HS-27A (cell line): ENCODE measurements around the gene HECW1.

Source experiments
- DNase-seq: peaks from one replicate; pipeline ENCODE4 v3.0.0-alpha.2; 2012; ENCODE audit warnings: low read depth, missing footprints

The HECW1 gene

DNA sequence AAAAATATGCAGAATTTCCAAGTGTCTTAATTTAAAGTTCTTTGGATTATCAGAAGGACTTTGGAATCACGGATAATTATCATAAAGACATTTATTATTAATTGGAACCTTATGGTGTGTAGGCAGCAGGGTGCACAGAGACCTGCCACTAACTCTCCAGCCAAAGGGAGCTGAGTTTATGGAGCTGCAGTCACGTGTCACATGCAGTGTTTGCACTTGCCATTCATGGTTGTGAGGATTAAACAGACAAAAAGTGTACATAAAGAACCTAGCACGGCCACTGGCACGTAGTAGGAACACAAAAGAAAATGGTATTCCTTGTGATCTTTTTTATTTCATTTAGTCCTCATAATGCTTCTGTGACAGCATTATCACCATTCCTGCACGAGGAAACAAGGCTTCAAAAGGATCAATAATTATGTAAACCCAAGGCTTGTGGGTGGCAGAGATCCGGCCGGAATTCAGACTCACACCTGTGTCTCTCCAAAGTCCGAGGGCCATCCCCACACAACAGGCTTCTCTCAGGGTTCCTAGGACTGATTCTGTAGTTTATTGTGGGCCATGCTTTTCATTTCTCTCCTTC is 326.5 kb downstream of the HECW1 start:
- no peak for DNase-seq

DNA sequence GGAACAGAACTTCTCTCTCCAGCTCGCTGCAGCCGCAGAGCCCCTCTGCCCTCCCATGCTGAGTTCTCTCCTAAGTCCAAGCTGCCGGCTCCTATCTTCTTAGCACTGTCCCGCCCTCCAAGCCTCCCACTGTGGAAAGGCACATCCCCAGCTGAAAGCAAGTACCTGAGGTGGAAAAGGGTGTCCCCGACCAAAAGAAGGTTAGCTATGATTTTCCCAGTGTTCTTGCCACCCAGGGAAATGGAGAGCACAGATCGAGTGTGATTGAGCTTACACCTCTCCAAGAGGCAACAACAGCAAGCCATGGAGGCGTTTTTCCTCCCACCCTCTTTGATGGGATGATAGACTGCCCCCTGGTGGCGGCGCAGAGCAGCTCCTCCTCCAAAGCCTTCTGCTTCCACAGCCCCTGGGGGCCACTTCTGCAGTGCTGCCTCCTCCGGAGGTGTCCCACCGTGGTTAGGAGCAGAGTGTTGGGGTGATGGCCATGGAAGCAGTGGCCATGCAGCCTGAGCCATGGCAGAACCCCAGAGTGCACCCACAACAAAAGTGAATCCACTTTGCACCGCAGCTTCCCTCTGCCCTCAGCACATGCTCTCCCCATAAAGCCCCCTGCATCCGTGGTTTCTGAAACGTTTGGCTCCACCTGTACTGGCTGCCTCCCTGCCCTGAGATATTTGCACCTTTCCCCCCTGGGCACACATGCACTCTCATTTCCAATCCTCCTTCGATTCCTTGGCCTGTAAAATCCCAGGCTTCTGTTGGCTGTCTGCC is 327.4 kb downstream of the HECW1 start:
- DNase-seq = no peak

- DNase-seq = no peak
Measured at GRCh38 chr7:43441231-43442130, 329.0 kb downstream of the HECW1 start.

GRCh38 chr7:43443381-43443780 is 330.9 kb downstream of the HECW1 start:
- no peak for DNase-seq

GRCh38 chr7:43444711-43445578 is 332.5 kb downstream of the HECW1 start:
- DNase-seq = no peak

- no peak for DNase-seq
Measured at GRCh38 chr7:43449577-43449976, 337.1 kb downstream of the HECW1 start.

- no peak for DNase-seq
Measured at GRCh38 chr7:43450894-43451293, 338.4 kb downstream of the HECW1 start.

- no peak for DNase-seq
Measured at GRCh38 chr7:43454936-43455518, 342.6 kb downstream of the HECW1 start.

DNA sequence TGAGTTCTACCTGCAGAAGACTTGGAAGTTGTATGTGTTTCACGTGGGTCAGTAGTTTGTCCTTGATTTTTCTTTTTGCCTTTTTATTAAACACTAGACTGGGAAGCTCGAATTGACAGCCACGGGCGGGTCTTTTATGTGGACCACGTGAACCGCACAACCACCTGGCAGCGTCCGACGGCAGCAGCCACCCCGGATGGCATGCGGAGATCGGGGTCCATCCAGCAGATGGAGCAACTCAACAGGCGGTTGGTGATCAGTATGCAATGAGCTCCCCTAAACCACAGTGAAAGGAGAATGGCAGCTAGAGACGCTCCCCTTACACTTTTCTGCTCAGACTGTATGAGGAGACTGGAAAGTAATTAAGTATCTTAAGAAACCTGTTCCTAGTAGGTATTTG is 343.8 kb downstream of the HECW1 start:
- DNase-seq = no peak

DNA sequence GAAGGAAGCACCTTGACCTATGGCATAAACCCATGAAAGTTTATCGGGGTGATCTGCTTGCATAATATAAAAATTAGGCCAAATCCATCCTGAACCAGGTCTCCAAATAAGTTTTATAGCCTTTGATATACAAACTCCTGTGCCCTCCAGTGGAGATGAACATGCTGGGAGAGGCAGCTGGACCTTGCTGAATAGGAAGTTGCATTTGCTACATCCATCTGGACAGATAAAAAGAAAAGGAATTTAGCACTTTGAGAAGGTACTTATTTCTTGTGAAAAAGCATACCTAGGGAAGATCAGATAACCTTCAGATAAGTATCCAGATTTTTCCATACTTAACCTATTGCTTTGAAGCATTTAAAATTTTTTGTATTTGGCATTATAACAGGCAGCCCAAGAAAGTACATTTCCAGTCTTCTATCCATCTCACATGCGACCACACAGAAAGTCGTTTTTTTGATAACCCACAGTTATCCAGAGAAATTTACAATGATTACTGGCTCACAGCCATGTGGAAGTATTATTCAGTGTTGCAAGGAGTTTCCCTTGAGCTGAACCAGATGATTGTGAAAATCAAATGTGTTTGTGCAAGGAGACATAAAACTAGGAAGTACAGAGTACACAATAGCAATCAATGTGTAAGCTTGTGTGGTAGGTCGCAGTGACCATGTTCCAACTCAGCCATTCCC is 346.0 kb downstream of the HECW1 start:
- DNase-seq = no peak

DNA sequence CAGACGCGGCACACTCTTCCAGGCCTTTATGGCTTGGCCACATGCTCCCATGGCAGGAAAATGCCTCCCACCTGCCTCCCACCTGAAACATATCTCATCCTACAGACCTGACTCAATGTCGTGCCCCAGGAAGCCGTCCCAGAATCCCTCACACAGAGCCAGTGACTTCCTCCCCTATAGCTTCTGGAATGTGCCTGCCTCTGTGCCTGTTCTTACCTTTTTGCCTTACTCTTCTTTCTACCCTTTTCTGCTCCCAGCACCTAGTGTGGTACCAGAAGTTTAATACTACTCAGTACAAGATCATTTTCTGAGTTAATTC is 346.5 kb downstream of the HECW1 start:
- DNase-seq = no peak

- DNase-seq = no peak
Measured at GRCh38 chr7:43460733-43461348, 348.4 kb downstream of the HECW1 start.

DNA sequence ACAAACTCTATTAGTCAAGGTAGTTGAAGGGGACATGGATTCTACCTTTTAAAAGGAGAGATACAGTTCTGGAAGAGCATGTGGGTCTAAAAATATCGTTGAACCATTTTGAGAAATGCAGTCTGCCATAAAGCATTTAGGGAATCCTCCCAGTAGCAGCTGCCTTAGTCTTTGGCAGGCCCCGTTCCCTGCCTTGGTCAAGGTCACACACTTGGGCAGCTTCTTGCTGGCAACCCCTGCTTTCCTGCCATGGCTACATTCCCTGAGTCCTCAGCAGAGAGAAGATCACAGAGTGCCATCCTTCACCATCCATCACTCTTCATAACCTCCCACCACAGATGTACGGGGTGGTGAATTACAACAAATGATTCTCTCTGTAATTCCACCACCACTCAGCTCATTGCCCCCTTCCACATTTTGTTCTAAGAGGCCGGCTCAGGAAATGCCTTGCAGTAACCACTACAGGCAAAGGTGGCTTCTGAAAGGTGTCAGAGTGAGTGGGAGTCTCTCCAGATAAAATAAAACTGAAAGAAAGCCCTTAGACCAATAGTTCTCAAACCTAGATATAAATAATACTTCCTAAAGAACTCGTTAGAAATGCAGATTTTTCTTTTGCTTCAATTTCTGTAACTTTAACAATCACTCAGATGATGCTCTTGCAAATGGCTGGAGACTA is 349.0 kb downstream of the HECW1 start:
- no peak for DNase-seq

GRCh38 chr7:43462836-43463235 is 350.4 kb downstream of the HECW1 start:
- DNase-seq = no peak

DNA sequence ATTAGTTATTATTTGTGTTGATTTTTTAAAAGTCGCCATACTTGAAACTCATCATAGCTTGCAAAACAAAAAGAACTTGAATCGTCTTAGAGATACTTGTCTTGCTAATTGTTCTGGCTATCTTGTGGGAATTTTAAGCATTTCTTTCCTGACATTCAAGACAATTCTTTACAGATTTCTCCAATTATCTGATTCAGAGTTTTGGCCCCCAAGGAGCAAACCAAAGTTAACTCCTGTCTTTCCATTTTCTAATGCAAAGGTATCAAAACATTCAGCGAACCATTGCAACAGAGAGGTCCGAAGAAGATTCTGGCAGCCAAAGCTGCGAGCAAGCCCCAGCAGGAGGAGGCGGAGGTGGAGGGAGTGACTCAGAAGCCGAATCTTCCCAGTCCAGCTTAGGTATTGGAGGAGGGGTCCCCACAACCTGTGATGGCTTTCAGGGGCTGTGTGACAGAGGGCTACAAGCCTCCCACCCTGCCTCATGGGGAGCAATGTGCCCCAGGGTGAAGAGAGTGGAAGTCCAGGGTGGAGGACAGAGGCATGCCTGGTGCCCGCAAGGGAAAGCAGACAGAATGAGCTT is 351.0 kb downstream of the HECW1 start:
- no peak for DNase-seq

- DNase-seq = no peak
Measured at GRCh38 chr7:43465581-43466554, 353.4 kb downstream of the HECW1 start.

DNA sequence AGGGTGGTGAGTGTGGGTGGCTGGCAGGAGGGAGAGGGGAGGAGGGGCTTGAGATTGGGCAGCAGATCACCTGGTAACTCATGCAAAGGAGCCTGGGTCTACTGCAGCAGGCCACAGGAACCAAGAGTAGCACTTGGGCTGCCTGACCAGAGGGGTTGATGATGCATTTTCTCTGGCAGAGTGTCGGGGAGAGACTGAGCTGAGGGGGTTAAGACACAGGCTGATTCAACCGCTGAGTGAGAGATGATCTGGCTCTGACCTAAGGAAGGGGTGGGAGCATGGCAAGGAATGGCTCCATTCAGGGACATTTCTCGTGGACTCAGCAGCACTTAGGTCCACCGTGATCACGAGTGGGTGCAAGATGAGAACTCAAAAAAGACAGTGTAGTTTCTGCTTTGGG is 355.0 kb downstream of the HECW1 start:
- DNase-seq = no peak

- DNase-seq = no peak
Measured at GRCh38 chr7:43467846-43468245, 355.4 kb downstream of the HECW1 start.
